PC-9 (cell line): ENCODE results near the gene COG3. TPM values are rescaled to one million over a fixed set of nuclear protein-coding genes. Genes with fewer than 3 reads are reported as not detected.

Experiments
- BruUV-seq: library from RNA; stranded (reverse); fragments of 400-500 nt; replicated peaks from 2 replicates; lab custom pipeline; 2021; lab: Mats Ljungman, UMichigan
- CTCF ChIA-PET: fragments of 300-600 bp; sonication (Branson Sonifier 250); formaldehyde crosslinking; loops from one replicate; lab custom pipeline; 2022; ENCODE audit warnings: antibody characterized with exemption; lab: Charles Lee
- POLR2A ChIA-PET: fragments of 300-600 bp; sonication (Branson Sonifier 250); formaldehyde crosslinking; loops from one replicate; lab custom pipeline; 2022; ENCODE audit warnings: antibody characterized with exemption; ENCODE audit not compliant: unreplicated experiment; lab: Charles Lee
- DNase-seq, 2 experiments: peaks; one replicate each; pipeline versions ENCODE4 v3.0.0 to v3.0.0-alpha.2; 2015 to 2022; ENCODE audit warnings: mixed read lengths in 1 of 2
- H2AFZ ChIP-seq: fragments of 200-600 bp; sonication (generic); 2 replicates; pipeline ENCODE4 v1.8.1; 2017; ENCODE audit warnings: antibody characterized with exemption
- H3F3A ChIP-seq: fragments of 200-600 bp; sonication (generic); 2 replicates; pipeline ENCODE4 v1.8.1; 2017; ENCODE audit warnings: antibody characterized with exemption, mild to moderate bottlenecking, low read depth; ENCODE audit not compliant: insufficient read depth
- H3K27ac ChIP-seq: fragments of 200-600 bp; sonication (generic); 2 replicates; pipeline ENCODE4 v1.6.1; 2016; ENCODE audit warnings: mixed run types
- H3K27me3 ChIP-seq: fragments of 200-600 bp; sonication (generic); 2 replicates; pipeline ENCODE4 v1.6.1; 2016; ENCODE audit warnings: low read depth, mixed run types; ENCODE audit not compliant: insufficient read depth
- H3K36me3 ChIP-seq: fragments of 200-600 bp; sonication (generic); 2 replicates; pipeline ENCODE4 v1.6.1; 2016; ENCODE audit warnings: low read depth, mixed run types
- H3K4me1 ChIP-seq: fragments of 200-600 bp; sonication (generic); replicated peaks from 2 replicates; pipeline ENCODE4 v1.6.1; 2016; ENCODE audit warnings: mixed run types; ENCODE audit not compliant: insufficient read depth
- H3K4me2 ChIP-seq: fragments of 200-600 bp; sonication (generic); 2 replicates; pipeline ENCODE4 v1.6.1; 2017; ENCODE audit warnings: mixed run types
- H3K4me3 ChIP-seq: fragments of 200-600 bp; sonication (generic); 2 replicates; pipeline ENCODE4 v1.6.1; 2016; ENCODE audit warnings: mixed run types
- H3K79me2 ChIP-seq: fragments of 200-600 bp; sonication (generic); 2 replicates; pipeline ENCODE4 v1.6.1; 2017; ENCODE audit warnings: low read depth, mixed run types
- H3K9me2 ChIP-seq: fragments of 200-600 bp; sonication (generic); 2 replicates; pipeline ENCODE4 v1.8.1; 2017; ENCODE audit warnings: mild to moderate bottlenecking; ENCODE audit not compliant: insufficient read depth
- H3K9me3 ChIP-seq: fragments of 200-600 bp; sonication (generic); 2 replicates; pipeline ENCODE4 v1.8.1; 2016; ENCODE audit warnings: low read depth; ENCODE audit not compliant: insufficient read depth
- H4K20me1 ChIP-seq: fragments of 200-600 bp; sonication (generic); 2 replicates; pipeline ENCODE4 v1.8.1; 2017; ENCODE audit not compliant: insufficient read depth
- EZH2 ChIP-seq: fragments of 200-600 bp; sonication (generic); IDR thresholded peaks from 2 replicates; pipeline ENCODE4 v1.8.0; 2017; ENCODE audit warnings: antibody characterized with exemption, low read depth
- intact Hi-C: fragments of 100-400 bp; cut with micrococcal nuclease; formaldehyde crosslinking; loops from one replicate; pipeline ENCODE4 v1.10.0; 2022; ENCODE audit not compliant: unreplicated experiment
- total RNA-seq: library from RNA; stranded (reverse); gene quantifications from 2 replicates; pipeline ENCODE4 v1.2.3, GENCODE V29; 2021
- TF ChIP-seq, protein P1 (sequence below): fragments of 200-600 bp; sonication (generic); conservative IDR thresholded peaks from 2 replicates; pipeline ENCODE4 v1.6.1; 2017; ENCODE audit warnings: mixed run types, antibody characterized with exemption, mild to moderate bottlenecking, moderate library complexity

The COG3 gene
- total RNA-seq, 1 experiment from 2014 or later, result 22.3 TPM

DNA sequence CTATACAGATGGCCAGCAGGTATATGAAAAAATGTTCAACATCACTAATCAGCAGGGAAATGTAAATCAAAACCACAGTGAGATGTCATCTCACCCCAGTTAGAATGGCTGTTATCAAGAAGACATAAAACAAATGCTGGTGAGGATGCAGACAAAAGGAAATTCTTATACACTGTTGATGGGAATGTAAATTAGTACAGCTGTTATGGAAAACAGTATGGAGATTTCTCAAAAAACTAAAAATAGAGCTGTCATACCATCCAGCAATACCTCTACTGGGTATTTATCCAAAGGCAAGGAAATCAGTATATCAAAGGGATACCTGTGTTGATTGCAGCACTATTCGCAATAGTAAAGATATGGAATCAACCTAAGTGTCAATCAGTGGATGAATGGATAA is 22.9 kb downstream of the COG3 start:
- no peak overlapping the region for H3K4me3 ChIP-seq

DNA sequence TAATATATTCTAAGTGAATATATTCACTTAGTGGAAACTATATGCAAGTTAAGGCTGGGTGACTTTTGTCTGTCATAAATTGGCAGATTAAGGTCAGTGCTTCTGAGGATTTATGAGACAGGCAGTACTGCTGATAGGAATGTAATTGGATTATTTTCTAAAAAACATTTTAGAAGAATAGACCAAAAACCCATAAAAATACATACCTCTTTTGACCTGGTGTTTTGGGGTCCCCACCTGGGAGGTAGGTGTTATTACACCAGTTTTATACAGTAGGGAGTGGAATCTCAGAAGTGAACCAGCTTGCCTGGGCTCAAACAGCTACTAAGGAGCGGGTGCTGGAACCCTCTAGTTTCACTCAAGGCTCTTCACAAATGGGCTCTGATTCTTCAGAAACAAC is 25.3 kb downstream of the COG3 start:
- ChIA-PET POLR2A (no interaction called here), CTCF (no interaction called here)
- peaks cover 43% of the 10 kb centered on the region for H3K36me3 ChIP-seq
- H2AFZ ChIP-seq, result no peak overlapping the region
- H3K4me2 ChIP-seq, result no peak overlapping the region
- peaks cover 40% of the 10 kb centered on the region for H3F3A ChIP-seq
- no TSS peak for BruUV-seq
- no peak overlapping the region for H3K27ac ChIP-seq
- no peak for DNase-seq
- H4K20me1 ChIP-seq, result peaks cover 2% of the 10 kb centered on the region
- H3K4me1 ChIP-seq, result peaks cover 14% of the 10 kb centered on the region
- intact Hi-C loops, result no loop called here
- no peaks in the 10 kb centered on the region for H3K9me3 ChIP-seq
- TF ChIP-seq EZH2, result no peak
- TF ChIP-seq, protein P1, sequence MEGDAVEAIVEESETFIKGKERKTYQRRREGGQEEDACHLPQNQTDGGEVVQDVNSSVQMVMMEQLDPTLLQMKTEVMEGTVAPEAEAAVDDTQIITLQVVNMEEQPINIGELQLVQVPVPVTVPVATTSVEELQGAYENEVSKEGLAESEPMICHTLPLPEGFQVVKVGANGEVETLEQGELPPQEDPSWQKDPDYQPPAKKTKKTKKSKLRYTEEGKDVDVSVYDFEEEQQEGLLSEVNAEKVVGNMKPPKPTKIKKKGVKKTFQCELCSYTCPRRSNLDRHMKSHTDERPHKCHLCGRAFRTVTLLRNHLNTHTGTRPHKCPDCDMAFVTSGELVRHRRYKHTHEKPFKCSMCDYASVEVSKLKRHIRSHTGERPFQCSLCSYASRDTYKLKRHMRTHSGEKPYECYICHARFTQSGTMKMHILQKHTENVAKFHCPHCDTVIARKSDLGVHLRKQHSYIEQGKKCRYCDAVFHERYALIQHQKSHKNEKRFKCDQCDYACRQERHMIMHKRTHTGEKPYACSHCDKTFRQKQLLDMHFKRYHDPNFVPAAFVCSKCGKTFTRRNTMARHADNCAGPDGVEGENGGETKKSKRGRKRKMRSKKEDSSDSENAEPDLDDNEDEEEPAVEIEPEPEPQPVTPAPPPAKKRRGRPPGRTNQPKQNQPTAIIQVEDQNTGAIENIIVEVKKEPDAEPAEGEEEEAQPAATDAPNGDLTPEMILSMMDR, result peak; percentile 49
- H3K4me3 ChIP-seq, result no peak overlapping the region
- no peaks in the 10 kb centered on the region for H3K79me2 ChIP-seq
- peaks cover 6% of the 10 kb centered on the region; the same call in 1 of the 2 replicates for H3K9me2 ChIP-seq
- H3K27me3 ChIP-seq, result no peaks in the 10 kb centered on the region

More for the DNA sequence above, 22.9 kb downstream of the COG3 start:
- TF ChIP-seq, protein P1, result no peak
- TF ChIP-seq EZH2, result no peak
- POLR2A ChIA-PET, result no interaction called here
- Histone ChIP-seq H3K4me2 (no peak overlapping the region), H3F3A (peaks cover 40% of the 10 kb centered on the region), H3K4me1 (peaks cover 10% of the 10 kb centered on the region), H3K27ac (no peak overlapping the region), H4K20me1 (peaks cover 3% of the 10 kb centered on the region), H3K9me3 (no peaks in the 10 kb centered on the region), H3K79me2 (no peaks in the 10 kb centered on the region), H3K9me2 (peaks cover under 1% of the 10 kb centered on the region; the same call in 1 of the 2 replicates), H3K36me3 (peaks cover 52% of the 10 kb centered on the region), H2AFZ (no peak overlapping the region), H3K27me3 (no peaks in the 10 kb centered on the region)
- intact Hi-C loops, result no loop called here
- no TSS peak for BruUV-seq
- DNase-seq, result no peak
- CTCF ChIA-PET, result no interaction called here

DNA sequence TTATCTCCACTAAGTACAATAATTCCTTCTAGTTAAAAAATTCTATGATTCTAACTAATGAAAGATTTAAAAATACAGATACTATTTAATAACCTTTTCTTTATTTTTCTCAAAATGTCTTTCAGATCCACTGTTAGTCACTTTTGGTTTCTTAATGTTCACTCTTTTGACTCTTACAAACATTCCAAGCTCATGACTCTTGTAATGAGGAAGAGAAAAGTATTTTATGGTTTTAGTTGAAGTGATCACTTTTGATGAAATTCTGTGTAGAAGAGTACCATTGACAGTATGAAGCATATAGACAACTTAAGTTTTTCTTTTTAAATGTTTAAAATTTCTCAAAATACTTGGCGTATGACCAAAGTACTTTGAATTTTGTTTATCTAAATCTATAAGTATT is 27.8 kb downstream of the COG3 start:
- H3F3A ChIP-seq, result peaks cover 29% of the 10 kb centered on the region
- H3K27ac ChIP-seq, result peak overlapping the region; percentile 52
- no peak overlapping the region for H3K4me3 ChIP-seq
- peak in 1 of 2 experiments; percentile 60 for DNase-seq
- ChIA-PET POLR2A (no interaction called here), CTCF (no interaction called here)
- no peaks in the 10 kb centered on the region for H3K9me3 ChIP-seq
- no TSS peak for BruUV-seq
- peaks cover 6% of the 10 kb centered on the region; the same call in 1 of the 2 replicates for H3K9me2 ChIP-seq
- intact Hi-C loops, result no loop called here
- H3K4me2 ChIP-seq, result peak overlapping the region; percentile 13
- H2AFZ ChIP-seq, result no peak overlapping the region
- H4K20me1 ChIP-seq, result peaks cover 2% of the 10 kb centered on the region; the same call in 1 of the 2 replicates
- no peaks in the 10 kb centered on the region for H3K27me3 ChIP-seq
- H3K4me1 ChIP-seq, result peaks cover 14% of the 10 kb centered on the region
- peaks cover 43% of the 10 kb centered on the region for H3K36me3 ChIP-seq
- no peaks in the 10 kb centered on the region for H3K79me2 ChIP-seq
- TF ChIP-seq EZH2, result no peak
- TF ChIP-seq, protein P1, result no peak
